DMS53 (cell line): ENCODE data around the gene SAMD13.

Experiments
- DNase-seq: peaks from one replicate; lab custom pipeline; 2025; lab: John Stamatoyannopoulos, UW

The SAMD13 gene

DNA sequence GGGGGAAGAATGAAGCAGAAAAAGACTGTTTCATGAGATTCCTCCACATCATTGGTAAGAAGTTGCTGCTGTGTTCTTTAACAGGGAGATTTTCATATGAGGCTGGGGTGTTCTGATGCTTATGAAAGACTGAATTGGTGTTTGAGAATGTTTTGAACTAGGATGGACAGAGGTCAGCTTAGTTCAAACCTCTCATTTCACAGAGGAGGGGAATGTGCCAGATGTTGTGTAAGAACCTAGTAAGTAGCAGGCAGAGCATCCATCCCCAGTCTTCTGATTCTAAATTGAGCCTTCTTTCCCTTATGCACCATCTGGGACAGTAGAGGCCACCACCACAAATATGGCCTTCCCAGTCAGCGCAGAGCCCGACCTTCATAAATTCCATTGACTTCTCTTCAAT lies 43.7 kb downstream of the SAMD13 start:
- DNase-seq: no peak

DNA sequence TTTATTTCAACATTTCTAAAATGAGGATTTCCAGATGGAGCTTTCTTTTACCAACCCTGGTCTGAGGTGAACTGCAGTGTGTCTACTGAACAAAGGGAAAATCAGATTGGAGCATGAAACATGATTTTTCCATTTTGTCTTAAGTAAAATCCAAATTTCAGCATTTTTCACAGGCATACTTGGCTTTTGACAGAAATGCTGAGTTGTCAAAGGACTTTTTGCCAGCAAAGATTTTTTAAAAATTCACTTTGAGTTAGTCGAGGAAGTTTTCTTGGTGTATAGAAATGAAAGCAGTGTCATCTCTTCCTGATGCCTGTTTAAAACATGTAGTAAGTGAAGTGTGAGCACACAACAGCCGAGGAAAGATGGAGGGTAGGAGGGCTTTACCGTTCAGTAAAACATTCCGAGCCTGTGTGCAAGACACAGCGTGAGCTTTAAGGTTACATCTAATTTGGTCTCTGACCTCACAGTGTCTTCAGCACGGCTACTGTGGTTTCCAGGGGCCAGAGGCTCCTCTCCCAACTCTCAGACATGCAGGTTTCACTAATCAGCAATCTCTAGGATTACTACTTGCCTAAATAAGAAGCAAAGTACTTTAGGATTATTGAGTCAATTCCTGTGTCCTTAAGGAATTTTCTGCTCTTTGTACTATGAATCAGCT lies 45.9 kb downstream of the SAMD13 start:
- no peak for DNase-seq

- no peak for DNase-seq
Observed at GRCh38 chr1:84347932-84348555, 46.5 kb downstream of the SAMD13 start.

DNA sequence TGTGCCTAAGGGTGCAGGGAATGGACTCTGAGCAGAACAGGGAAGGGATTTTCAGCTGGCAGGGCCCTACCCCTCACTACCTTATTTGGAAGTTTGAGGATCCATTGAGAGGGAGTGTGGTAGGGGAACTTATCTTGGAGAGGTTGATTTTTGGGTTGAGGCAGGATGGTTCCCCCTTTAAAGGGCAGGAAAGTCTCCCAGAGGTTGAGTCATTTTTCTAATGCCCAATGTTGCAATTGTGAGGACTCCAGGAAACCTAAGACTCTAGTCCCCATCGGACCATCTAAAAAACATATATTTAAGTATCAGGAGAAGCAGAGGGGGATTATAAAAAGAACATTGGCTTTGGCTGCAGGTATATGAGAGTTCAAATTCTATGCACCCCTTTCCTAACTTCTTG lies 47.3 kb downstream of the SAMD13 start:
- DNase-seq: no peak

- DNase-seq: no peak
Observed at GRCh38 chr1:84350104-84350503, 48.6 kb downstream of the SAMD13 start.

- no peak for DNase-seq
Observed at GRCh38 chr1:84350550-84350949, 49.0 kb downstream of the SAMD13 start.

DNA sequence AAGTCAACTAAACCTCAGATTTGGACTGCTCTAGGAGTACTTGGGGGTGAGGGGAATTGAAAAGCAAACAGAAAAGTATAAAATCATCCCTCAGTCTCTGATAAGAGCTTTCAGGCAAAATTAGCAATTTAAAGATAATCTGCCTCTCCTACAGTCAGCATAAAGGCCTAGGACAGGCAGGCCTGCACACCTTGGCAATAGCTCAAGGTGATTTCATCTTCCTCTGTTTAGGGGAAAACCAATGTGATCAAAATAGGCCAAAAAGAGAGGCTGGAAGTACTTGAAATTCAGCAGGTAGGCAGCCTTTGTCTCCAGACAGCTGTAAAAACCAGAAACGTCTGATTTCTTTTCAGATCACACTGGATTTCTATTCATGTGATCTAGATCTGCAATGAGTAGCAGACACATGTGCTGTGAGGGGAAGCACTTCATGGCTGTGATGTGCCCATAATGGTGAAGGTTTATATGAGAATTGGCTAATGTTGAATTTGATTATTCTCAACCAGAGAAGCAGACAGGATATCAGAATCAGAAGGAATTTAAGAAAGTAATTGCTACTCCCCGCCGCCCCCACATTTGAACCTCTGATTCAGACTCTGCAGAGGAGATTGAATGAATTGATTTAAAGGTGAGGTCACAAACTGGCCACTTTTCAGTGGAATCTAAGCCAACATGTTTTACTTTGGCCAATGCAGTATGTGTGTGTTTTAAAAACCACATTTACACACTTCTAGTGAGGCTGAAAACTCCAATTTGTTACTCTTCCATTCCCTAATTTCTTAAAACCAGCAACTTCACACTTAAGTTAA lies 51.0 kb downstream of the SAMD13 start:
- no peak for DNase-seq

- DNase-seq: no peak
Observed at GRCh38 chr1:84353695-84354094, 52.2 kb downstream of the SAMD13 start.

- DNase-seq: no peak
Observed at GRCh38 chr1:84355556-84355955, 54.0 kb downstream of the SAMD13 start.

GRCh38 chr1:84356881-84357280 lies 55.4 kb downstream of the SAMD13 start:
- DNase-seq: no peak

- DNase-seq: no peak
Observed at GRCh38 chr1:84358695-84359094, 57.2 kb downstream of the SAMD13 start.

DNA sequence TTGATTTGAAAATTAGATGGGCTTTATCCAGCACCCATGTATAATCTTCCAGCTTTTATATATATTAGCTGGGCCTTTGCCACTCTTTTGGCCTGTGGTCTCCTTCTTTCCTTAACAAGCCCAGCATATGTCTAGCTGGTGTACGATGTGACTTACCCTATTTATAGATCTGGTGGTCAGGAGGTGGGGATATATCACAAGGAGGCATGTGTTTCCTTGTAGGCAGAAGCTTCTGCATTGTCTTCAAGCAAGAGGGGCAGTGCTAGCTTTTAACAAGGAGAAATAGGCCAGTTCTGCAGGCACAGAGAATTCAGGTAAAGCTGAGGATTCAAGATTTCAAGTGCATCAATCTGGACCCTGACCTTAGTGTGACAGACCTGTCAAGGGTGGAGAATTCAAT lies 58.8 kb downstream of the SAMD13 start:
- DNase-seq: no peak

- no peak for DNase-seq
Observed at GRCh38 chr1:84361796-84362195, 60.3 kb downstream of the SAMD13 start.

GRCh38 chr1:84363019-84363418 lies 61.5 kb downstream of the SAMD13 start:
- DNase-seq: peak; percentile 64

GRCh38 chr1:84363622-84364021 lies 62.1 kb downstream of the SAMD13 start:
- DNase-seq: no peak

DNA sequence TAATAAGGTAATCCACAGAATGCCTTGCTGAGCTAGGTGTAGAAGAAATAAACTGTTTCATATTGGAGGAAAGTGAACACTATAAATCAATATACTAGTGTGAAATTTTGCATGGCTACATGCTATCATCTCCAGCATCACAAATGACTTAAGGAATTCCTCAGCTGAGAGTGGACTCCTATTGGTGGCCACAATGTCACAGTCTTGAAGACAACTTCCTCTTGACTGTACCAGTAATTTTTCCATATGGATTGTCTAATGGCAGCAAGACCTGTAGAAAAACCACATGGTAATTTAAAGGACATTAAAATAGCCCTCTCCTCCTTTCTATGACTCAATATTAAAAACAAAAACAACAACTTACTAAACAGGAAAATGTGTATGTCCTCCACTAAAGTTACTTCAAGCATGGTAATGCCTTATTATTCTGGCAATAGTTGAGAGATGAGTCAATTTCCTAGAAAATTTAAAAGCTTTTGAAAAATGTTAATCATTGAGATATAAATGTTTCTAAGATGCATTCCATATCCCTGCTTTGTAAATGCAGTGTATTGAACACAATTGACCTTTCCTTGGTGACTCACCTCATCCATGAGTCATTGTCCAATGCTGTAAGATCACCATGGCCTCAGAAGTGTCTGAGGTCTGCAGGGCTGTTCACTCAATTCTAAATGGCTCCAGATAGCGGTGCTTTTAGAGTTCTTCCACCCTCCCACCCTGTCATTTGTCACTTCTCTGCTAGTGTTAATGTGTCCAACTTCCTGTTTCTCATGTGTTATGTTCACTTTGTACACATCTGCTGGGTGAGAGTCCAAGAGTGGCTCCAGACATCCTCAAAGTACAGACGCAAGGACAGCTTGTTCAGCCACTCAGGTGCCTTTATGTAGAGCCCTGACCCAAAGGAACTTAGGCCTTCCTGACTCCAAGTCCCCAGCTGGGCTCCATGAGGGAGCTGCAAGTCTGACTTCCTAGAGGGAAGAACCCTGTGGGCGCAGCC lies 64.0 kb downstream of the SAMD13 start:
- DNase-seq: peak; percentile 92

- DNase-seq: no peak
Observed at GRCh38 chr1:84366786-84367185, 65.3 kb downstream of the SAMD13 start.

- DNase-seq: no peak
Observed at GRCh38 chr1:84367219-84367618, 65.7 kb downstream of the SAMD13 start.

DNA sequence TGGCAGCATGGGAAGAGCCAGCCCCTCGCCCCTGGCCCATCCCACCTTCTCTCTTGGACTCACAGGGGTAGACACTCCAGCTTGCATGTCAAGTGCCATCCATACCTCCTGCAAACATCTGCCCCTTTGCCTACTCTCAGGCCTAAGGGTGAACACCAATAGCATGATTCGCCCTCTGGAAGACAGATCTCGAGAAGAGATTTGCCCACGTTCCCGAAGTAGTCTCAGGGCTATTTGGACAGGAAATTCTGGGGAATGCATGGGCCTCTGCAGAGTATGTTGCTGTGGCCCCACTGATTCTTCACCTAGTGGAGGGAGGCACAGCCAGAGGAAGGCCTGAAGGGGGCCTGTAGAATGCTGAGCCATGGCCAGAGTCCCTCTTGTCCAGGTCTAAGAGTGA lies 66.9 kb downstream of the SAMD13 start:
- DNase-seq: no peak

DNA sequence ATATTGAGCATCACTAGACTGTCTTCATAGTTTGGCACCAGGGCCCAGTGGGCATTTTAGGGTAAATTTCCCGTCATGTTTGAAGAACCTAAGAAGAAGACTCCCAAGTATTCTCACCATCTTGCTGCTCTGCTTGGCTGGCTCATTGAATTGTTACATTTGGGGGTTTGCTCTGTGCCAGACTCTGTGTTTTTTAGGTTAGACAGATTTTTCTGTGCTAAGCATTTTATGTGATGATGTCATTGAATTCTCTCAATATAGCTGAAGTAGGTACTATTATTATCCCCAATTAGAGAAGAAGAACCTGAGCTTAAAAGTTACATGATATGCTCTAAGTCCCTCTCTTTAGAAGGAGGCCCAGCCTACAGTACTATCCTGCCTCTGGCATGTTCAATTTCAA lies 68.8 kb downstream of the SAMD13 start:
- DNase-seq: no peak

- DNase-seq: peak; percentile 84
Observed at GRCh38 chr1:84370831-84371394, 69.4 kb downstream of the SAMD13 start.
